NB4 (cell line): ENCODE data around the gene COMP.
"Not testable (repeated sequence)": the region's sequence is repeated elsewhere in the genome, so short reads cannot be mapped to it uniquely, and the experiment has no call there.

Source experiments
- DNase-seq: peaks from one replicate; pipeline ENCODE4 v3.0.0; 2010; ENCODE audit warnings: low read depth
- H3K4me3 ChIP-seq: one replicate; pipeline ENCODE4 v1.5.1; 2011; ENCODE audit warnings: mild to moderate bottlenecking, low read depth, low read length, moderate library complexity
- MAX ChIP-seq: IDR thresholded peaks from 2 replicates; pipeline ENCODE4 v1.6.1; 2011; ENCODE audit warnings: low read depth, low read length
- MYC ChIP-seq: IDR thresholded peaks from 2 replicates; pipeline ENCODE4 v1.6.1; 2011; ENCODE audit warnings: low read depth, low read length
- POLR2A ChIP-seq: IDR thresholded peaks from 2 replicates; pipeline ENCODE4 v1.6.1; 2011; ENCODE audit warnings: mild to moderate bottlenecking; ENCODE audit not compliant: insufficient read length; ENCODE audit errors: extremely low read depth
- TF ChIP-seq, protein P1 (sequence below): IDR thresholded peaks from one replicate; pipeline ENCODE4 v1.5.1; 2012; ENCODE audit warnings: low read depth, low read length

The COMP gene

GRCh38 chr19:18737954-18738351, 53.2 kb downstream of the COMP start:
- no peak for DNase-seq
- TF ChIP-seq MYC (no peak), POLR2A (no peak), MAX (no peak)
- TF ChIP-seq, protein P1, sequence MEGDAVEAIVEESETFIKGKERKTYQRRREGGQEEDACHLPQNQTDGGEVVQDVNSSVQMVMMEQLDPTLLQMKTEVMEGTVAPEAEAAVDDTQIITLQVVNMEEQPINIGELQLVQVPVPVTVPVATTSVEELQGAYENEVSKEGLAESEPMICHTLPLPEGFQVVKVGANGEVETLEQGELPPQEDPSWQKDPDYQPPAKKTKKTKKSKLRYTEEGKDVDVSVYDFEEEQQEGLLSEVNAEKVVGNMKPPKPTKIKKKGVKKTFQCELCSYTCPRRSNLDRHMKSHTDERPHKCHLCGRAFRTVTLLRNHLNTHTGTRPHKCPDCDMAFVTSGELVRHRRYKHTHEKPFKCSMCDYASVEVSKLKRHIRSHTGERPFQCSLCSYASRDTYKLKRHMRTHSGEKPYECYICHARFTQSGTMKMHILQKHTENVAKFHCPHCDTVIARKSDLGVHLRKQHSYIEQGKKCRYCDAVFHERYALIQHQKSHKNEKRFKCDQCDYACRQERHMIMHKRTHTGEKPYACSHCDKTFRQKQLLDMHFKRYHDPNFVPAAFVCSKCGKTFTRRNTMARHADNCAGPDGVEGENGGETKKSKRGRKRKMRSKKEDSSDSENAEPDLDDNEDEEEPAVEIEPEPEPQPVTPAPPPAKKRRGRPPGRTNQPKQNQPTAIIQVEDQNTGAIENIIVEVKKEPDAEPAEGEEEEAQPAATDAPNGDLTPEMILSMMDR = no peak

GRCh38 chr19:18737337-18737953, 53.7 kb downstream of the COMP start:
- DNase-seq = no peak
- no peak overlapping the region for H3K4me3 ChIP-seq
- TF ChIP-seq POLR2A (no peak), MAX (no peak), MYC (no peak)
- TF ChIP-seq, protein P1 = no peak

More at GRCh38 chr19:18737954-18738351, 53.2 kb downstream of the COMP start:
- H3K4me3 ChIP-seq = no peak overlapping the region

DNA sequence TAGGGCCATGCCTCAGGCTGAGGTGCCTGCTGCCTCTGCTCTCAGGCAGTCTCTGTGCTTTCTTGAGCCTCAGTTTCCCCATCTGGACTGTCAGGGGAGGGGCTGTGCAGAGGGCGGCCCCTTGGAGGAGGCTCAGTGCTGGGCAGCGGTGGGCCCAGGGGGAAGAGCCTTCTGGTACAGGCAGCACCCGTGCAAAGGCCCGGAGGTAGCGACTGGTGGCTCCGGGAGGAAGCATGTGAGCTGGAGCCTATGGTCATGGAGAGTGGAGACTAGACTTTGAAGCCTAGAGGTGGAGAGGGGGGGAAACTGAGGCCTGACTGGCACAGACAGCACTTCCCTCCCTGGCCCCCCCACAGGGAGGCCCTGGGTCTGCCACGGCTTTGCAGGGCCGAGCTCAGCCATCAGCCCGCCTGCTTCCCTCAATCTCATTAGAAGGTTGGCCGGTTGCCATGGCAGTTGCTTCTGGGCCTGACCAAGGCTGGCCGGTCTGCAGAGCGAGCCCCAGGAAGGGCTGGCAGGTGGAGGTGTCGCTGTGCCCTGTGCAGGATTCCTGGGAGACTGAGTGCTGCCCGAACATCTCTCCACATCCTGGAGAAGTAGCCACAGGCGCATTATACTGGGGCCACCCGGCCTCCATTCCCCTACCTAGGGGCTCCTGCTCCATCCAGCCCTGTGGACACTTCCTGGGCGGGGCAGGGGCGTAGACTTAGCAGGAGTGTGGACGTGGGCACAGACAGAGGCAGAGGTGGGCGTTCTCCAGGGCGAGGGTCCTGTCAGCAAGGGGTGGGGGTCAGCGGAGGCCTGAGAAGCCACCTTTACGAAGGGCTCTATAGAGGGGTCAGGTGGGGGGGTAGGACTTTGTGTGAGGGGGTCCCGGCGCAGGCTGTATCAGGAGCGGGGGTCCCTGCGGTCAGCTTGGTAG, 54.4 kb downstream of the COMP start:
- no peak for DNase-seq
- no peak overlapping the region for H3K4me3 ChIP-seq
- TF ChIP-seq, protein P1 = no peak
- no peak for TF ChIP-seq MYC

- TF ChIP-seq MAX (no peak), MYC (no peak), POLR2A (no peak)
- TF ChIP-seq, protein P1 = no peak
- DNase-seq = no peak
- no peak overlapping the region for H3K4me3 ChIP-seq
Measured at GRCh38 chr19:18735752-18736151, 55.4 kb downstream of the COMP start.

DNA sequence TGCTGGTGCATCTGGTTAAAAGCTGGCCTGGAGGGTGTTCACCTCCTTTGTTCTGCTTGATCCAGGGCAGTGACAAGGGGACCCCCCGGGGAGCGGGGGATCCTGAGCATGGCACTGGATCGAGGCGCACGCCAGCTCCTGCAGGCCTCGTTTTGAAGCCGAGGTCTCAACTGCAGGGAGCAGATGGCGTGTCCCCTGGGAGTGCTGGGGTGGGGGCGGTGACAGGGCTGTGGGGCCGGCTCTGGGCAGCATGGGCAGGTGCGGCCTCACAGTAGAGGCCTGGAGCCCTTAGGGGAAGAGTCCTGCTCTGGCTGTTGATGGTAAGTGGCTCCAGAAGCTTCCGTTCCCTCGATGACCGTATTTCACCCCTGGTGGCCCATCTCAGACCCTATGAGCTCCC, 55.8 kb downstream of the COMP start:
- TF ChIP-seq, protein P1 = no peak
- TF ChIP-seq POLR2A = no peak
- no peak for TF ChIP-seq MAX
- no peak for TF ChIP-seq MYC
- no peak overlapping the region for H3K4me3 ChIP-seq
- DNase-seq = peak; percentile 25

DNA sequence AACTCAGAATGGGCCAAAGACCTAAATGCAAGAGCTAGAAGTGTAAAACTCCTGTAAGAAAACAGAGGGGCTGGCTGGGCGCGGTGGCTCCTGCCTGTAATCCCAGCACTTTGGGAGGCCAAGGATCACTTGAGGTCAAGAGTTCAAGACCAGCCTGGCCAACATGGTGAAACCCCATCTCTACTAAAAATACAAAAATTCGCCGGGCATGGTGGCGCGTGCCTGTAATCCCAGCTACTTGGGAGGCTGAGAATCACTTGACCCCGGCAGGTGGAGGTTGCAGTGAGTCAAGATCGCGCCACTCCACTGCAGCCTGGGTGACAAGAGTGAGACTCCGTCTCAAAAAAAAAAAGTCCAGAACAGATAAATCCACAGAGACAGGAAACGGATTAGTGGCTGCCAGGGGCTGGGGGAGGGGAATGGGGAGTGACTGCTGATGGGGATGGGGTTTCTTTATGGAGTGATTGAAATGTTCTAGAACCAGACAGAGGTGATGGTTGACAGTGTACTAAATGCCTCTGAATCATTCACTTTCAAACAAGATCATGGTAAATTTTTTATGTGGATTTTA, 57.3 kb downstream of the COMP start:
- DNase-seq, H3K4me3 ChIP-seq: not testable (repeated sequence)
